Femur (tissue), 1 donor: ENCODE measurements around the gene B9D1.

Source experiments
- DNase-seq: peaks from one replicate; pipeline ENCODE4 v3.0.0-alpha.2; 2017

B9D1 gene

GRCh38 chr17:19336938-19337711, 25.4 kb downstream of the B9D1 start:
- DNase-seq: no peak

GRCh38 chr17:19335951-19336631, 26.4 kb downstream of the B9D1 start:
- DNase-seq: no peak

- no peak for DNase-seq
These were observed 28.2 kb downstream of the B9D1 start for GRCh38 chr17:19334331-19334730.

GRCh38 chr17:19333736-19334290, 28.7 kb downstream of the B9D1 start:
- no peak for DNase-seq

DNA sequence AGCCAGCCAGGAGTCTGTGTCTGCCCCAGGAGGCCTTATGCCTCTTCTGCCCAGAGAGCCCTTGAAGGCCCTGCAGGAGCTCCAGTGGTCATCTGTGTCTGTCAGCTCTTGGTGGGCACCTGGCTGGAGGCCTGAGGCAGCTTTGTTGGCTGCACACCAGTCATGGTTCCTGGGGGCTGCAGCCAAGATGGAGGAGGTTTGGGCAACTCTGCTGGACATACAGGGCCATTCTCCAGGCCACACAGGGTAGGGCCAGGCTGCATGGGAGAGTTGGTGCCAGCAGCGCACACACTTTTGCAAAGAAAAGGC, 29.4 kb downstream of the B9D1 start:
- DNase-seq: no peak

DNA sequence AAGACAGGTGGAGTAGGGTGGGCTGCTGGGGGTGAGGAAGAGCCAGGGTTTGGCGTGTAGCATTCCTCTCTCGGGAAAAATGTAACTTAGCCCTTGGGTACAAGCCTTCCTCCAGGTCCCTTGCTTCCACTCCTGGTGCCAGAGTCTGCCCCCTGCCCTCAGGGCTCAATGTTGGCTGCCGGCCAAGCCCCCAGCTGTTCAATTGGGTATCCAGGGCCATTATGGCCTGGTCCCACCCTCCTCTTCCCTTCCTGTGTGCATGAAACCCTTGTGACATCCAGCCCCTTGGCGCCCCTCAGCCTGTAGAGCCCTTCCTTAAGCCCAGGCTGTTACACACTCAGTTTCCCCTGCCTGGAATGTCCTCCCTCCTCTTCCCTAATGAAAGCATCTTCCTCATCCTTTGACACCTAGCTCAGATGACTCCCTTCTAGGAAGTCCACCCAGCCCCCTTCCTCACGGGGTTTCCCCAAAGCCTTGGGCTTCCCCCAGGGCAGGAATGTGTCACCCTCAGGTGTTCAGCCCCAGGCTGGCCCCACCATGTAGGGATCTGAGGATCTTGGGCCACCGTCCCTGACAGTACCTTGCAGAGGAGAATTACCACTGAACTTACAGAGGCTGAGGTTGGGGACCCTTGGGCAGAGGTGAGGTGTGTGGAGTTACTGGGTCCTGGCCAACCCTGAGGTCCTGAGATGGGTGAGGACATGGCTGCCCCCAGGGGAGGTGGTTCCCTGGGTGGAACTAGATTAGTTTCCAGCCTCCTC, 30.0 kb downstream of the B9D1 start:
- DNase-seq: no peak

DNA sequence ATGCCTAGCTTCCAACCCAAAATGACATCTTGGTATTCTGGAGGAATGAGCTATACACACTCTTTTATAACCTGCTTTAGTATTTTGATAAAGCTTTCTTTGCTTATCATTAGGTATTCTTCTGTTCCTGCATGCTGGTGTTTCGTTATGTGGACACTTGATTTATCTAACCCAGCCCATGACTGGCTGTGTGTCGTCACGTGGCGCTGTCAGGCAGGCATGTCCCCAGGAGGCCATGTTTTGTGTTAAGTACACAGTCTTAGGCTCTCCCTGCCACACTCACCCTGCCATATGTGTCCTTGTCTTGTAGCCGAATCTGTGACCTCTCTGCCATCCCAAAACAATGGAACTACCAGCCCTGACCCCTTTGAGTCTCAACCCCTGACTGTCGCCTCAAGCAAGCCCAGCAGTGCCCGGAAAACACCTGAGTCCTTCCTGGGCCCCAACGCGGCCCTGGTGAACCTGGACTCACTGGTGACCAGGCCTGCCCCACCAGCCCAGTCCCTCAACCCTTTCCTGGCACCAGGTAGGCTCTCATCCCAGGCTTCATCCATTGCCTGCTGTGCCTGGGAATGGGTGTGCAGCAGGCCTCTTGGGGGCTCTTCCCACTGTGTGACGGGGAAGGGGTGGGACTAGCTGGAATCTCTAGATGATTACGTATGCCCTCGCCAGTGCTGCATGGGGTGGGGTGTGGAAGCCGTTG, 30.8 kb downstream of the B9D1 start:
- DNase-seq: no peak

GRCh38 chr17:19331134-19331533, 31.4 kb downstream of the B9D1 start:
- no peak for DNase-seq

DNA sequence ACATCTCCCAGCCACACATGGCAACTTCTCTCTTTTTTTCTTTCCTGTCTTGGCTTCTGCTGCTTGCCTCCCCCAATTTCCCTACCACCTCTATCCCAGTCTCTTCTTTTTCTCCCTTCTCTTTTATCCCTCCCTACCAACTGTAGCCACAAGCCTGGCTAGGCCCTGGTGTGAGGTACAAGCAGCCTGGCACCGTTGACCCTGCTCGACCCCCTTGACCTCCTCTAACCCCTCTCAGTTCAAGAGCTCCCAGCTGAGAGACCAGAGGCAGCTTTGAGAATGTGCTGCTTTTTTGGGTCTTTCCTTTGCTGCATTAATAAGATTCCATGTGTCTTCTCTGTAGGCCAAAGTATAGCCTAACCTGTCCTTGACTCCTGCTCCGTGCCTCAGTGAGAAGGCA, 32.3 kb downstream of the B9D1 start:
- no peak for DNase-seq

DNA sequence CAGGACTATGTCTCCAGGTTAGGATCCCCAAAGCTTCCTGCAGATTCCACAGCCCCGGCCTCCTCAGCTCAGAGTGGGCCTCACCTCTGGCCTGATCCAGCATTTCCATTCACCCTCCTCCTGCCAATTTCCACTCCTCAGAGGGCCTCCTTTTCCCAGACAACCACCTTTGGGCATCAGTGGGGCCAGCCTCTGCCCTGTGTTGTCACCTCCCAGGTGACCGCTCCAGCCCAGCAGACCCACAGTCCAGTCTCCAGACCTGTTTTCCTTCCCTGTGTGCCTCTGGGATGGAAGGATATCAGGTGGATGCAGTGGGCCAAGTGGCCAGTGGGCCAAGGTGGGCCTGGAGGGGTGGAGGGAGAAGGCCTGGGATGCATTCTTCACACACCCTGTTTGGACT, 32.7 kb downstream of the B9D1 start:
- DNase-seq: no peak

GRCh38 chr17:19329136-19329535, 33.4 kb downstream of the B9D1 start:
- DNase-seq: no peak

DNA sequence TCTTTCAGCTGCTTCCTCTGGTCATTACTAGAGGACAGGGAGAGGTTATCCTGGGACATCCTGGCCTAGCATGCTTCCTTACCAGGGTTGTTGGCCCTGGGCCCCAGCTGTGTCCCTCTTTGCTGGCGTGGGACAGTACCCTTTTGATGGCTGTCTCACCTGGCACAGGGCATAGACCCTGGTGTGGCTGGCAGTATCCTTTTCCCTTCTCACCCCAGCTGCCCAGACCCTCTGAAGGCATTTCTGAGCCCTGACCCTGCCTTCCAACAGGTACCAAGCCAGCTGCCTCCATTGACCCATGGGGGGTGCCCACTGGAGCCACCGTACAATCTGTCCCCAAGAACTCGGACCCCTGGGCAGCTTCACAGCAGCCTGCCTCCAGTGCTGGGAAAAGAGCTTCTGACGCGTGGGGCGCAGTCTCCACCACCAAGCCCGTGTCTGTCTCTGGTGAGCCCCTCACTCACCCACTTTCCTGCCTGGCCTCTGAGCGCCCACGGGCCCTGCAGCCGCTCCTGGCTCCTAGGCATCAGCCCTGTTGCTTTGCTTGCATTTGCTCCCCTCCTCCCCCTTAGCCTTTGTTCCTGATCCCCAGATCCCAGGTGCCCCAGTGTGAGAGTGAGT, 34.0 kb downstream of the B9D1 start:
- DNase-seq: no peak

- no peak for DNase-seq
These were observed 35.3 kb downstream of the B9D1 start for GRCh38 chr17:19327031-19327783.

- no peak for DNase-seq
These were observed 37.0 kb downstream of the B9D1 start for GRCh38 chr17:19325542-19325941.

GRCh38 chr17:19322861-19323260, 39.7 kb downstream of the B9D1 start:
- DNase-seq: no peak

- DNase-seq: no peak
These were observed 40.4 kb downstream of the B9D1 start for GRCh38 chr17:19322129-19322505.

DNA sequence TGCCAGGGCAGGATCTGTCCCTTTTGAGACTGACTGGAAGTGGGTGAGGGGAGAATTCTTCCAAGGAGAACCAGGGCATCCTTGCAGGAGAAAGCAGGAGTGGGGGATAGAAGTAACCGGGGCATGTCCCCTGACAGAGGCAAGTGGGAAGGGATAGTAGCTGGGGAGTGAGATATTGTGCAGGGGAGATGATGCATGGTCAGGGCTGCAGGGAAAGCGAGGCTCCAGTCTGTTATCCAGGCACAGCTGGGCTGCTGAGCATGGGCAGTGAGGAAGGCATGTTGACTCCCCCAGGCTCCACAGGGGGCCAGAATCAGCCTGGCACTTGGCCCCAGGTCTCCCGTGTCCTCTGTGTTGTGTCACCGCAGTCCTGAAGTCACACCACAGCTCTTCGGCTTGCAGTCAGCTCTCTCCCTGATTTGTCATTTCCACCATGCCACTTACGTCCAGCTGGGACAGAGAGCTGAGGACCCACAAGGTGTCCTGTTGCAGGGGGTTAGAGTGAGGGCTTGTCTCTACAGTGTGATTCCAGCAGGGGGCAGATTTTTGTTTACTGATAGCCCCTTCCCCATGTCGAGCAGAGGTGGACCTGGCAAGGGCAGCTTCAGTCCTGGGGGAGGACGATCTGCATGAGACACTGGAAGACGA, 40.9 kb downstream of the B9D1 start:
- DNase-seq: no peak

DNA sequence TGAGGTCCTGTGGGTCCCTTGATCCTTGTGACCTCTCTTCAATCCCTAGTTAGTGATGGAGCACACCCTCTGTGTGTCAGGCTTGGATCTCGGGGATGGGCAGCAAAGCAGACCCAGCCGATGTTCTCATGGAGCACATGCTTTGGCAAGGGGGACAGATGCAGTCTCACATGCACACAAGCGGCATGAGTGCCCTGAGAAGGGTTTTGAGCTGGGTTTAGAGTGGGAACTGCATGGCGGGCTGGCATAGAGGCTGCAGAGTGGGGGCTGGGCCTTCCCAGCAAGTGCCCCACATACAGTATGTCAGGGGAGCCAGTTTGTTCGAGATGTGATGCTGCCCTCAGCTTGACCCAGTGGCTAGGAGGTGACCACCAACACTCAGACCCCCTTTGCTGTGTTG, 41.6 kb downstream of the B9D1 start:
- no peak for DNase-seq

DNA sequence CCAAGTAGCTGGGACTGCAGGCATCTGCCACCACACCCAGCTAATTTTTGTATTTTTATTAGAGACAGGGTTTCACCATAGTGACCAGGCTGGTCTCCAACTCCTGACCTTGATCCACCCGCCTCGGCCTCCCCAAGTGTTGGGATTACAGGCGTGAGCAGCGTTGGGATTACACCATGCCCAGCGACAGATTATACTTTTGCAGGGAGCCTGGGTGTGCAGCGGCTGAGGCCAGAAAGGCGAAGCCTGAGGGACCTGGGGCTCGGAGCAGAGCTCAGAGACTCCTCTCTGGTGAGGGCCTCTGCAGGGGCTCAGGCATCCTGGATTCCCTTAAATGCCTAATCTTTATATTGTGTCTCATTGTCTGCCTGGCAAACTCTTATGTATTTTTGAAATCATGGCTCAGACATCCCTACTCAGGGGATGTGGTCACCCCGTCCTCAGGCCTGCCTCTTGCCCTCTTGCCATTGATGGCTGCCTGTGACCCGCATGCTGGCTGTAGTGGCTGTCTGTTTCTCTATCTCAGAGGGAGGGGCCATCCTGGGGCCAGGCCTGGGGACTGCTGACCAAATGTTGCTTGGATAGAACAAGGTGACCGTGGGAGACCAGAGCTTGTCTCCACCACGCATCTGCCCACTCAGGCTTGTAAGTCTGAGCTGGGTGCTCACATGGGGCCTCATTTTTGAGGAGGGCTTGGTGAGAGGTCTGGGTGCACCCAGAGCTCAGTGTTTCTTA, 42.6 kb downstream of the B9D1 start:
- no peak for DNase-seq

- DNase-seq: no peak
These were observed 43.9 kb downstream of the B9D1 start for GRCh38 chr17:19318611-19319010.
